Bronchial epithelial cell (primary cell): Measurements from ENCODE around the gene JAKMIP1. TPM values are rescaled to one million over a fixed set of nuclear protein-coding genes. Genes with fewer than 3 reads are reported as not detected.

Experiments
- DNase-seq: peaks from one replicate; pipeline ENCODE4 v3.0.0-alpha.2; 2010; ENCODE audit warnings: low read depth
- FAIRE-seq: peaks from 2 replicates; lab custom pipeline; 2011; peaks lifted over from hg19 to GRCh38; lab: Jason Lieb, UNC
- H3K27me3 ChIP-seq: 2 replicates; pipeline ENCODE4 v1.5.1; 2011; ENCODE audit warnings: low read length; ENCODE audit not compliant: control insufficient read depth, insufficient read depth
- H3K36me3 ChIP-seq: 2 replicates; pipeline ENCODE4 v1.5.1; 2011; ENCODE audit warnings: low read length; ENCODE audit not compliant: control insufficient read depth, insufficient read depth
- H3K4me3 ChIP-seq: 2 replicates; pipeline ENCODE4 v1.5.1; 2011; ENCODE audit warnings: mild to moderate bottlenecking, low read depth, low read length, control low read depth
- total RNA-seq: library from RNA; depleted of rRNA; stranded (reverse); fragments of >200 nt; gene quantifications from 2 replicates; pipeline ENCODE4 v1.2.1, GENCODE V29; 2014
- TF ChIP-seq, protein P1 (sequence below): IDR thresholded peaks from 2 replicates; pipeline ENCODE4 v1.5.1; 2011; ENCODE audit warnings: mild to moderate bottlenecking, moderate library complexity, low read length, control low read depth, inconsistent platforms; ENCODE audit not compliant: insufficient read depth, severe bottlenecking

JAKMIP1 gene
- total RNA-seq, 1 donor from 2014 or later: not detected

DNA sequence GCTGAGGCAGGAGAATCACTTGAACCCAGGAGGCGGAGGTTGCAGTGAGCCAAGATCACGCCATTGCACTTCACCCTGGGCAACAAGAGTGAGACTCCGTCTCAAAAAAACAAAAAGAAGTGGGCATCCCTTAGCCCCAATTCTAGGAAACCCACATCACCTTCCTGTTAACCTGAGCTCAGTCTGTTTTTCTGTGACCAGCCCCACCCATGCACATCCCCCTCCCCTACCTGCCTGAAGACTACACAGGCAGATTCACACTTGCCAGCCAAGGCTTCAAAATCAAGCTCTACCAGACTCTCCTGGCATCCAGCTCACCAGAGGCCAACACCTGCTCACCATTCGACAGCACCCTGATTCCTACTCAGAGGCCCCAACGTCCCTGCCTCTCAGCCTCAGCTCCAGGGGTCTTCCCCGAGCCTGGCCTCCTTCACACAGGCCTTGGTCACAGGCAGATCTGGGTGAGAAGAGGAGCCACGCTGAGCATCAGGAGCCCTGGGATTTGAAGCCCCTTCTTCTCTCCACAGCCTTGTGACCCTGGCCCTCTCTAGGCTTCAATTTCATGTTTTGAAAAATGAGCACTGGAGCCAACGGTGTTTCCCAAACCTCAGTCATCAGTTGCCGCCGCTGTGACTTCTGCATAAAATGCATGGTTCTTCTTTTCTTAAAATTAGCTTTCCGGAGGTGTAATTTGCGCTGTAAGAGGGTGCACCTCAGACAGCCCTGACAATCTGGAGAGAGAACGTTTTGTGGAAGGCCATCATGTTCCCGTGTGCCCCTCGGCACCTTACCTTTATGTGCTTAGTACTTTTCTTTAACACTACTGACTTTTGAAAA, 47.3 kb downstream of the JAKMIP1 start:
- DNase-seq (no peak), FAIRE-seq (no peak)
- Histone ChIP-seq H3K27me3 (no peaks in the 10 kb centered on the region), H3K36me3 (no peaks in the 10 kb centered on the region), H3K4me3 (no peak overlapping the region)
- TF ChIP-seq, protein P1, sequence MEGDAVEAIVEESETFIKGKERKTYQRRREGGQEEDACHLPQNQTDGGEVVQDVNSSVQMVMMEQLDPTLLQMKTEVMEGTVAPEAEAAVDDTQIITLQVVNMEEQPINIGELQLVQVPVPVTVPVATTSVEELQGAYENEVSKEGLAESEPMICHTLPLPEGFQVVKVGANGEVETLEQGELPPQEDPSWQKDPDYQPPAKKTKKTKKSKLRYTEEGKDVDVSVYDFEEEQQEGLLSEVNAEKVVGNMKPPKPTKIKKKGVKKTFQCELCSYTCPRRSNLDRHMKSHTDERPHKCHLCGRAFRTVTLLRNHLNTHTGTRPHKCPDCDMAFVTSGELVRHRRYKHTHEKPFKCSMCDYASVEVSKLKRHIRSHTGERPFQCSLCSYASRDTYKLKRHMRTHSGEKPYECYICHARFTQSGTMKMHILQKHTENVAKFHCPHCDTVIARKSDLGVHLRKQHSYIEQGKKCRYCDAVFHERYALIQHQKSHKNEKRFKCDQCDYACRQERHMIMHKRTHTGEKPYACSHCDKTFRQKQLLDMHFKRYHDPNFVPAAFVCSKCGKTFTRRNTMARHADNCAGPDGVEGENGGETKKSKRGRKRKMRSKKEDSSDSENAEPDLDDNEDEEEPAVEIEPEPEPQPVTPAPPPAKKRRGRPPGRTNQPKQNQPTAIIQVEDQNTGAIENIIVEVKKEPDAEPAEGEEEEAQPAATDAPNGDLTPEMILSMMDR: no peak

DNA sequence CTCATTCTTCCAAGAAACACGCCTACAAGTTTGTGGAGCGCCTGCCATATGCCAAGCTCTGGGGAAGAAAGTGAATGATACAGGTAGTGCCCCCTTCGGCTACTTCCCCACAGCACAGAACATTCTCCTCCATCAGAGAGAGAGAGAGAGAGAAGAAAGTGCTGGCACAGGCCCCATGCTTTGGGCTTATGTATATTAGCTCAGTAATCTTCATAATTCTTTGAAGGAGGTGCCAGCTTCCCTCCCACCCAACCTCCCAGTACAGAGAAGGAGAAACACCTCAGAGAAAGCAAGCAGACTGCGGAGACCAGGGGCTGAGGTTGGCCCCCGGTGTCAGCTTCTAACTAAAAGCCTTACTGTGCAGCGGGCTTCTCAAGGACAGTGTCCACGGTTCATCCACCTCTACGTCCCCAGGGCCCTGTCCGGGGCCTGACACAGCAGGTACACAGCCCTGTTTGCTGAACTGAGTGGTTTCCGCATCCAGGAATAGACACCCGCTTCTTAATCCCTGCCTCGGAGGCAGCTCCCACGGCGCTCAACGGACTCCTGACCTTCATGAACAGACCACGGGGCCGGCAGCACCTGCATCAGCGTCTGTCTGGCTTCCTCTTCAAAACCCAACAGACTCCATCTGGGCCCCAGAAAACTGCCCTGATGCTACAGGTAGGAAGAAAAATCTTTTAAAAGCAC, 50.2 kb downstream of the JAKMIP1 start:
- H3K36me3 ChIP-seq: no peaks in the 10 kb centered on the region
- TF ChIP-seq, protein P1: no peak
- H3K4me3 ChIP-seq: no peak overlapping the region
- H3K27me3 ChIP-seq: no peaks in the 10 kb centered on the region
- no peak for DNase-seq
- no peak for FAIRE-seq

DNA sequence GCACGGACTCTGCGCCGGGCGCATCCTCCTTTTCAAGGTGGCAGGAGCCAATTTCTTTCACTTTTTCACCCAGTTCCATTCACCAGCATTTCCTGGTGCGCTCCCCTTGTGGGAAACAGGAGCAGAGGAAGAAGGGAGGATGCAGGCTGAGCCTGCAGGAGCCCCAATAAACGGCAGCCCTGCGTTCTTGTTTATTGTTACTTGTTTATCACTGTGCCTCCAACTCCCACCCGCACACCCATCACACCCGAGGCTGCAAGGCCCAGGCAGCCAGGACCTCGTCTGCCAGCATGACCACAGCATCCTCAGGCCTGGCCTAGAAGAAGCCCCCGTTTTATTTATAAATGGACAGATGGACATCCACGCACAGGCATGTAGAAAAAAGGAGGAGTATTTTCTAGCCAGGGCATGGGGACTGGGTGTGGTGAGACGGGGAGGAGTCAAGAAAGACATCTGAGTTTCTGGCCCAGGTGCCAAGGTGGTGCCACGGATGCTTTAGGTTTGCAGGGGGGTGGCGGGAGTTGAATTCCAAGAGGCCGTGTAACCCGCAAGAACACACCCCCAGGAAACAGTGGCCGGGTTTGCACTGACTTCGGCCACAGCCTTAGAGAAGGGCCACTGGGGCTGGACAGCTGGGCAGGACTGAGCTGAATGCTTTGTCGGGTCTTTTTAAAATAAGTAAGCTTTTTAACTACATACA, 51.7 kb downstream of the JAKMIP1 start:
- FAIRE-seq (no peak), DNase-seq (no peak)
- H3K4me3 ChIP-seq: no peak overlapping the region
- TF ChIP-seq, protein P1: no peak
- no peaks in the 10 kb centered on the region for H3K27me3 ChIP-seq
- H3K36me3 ChIP-seq: no peaks in the 10 kb centered on the region

DNA sequence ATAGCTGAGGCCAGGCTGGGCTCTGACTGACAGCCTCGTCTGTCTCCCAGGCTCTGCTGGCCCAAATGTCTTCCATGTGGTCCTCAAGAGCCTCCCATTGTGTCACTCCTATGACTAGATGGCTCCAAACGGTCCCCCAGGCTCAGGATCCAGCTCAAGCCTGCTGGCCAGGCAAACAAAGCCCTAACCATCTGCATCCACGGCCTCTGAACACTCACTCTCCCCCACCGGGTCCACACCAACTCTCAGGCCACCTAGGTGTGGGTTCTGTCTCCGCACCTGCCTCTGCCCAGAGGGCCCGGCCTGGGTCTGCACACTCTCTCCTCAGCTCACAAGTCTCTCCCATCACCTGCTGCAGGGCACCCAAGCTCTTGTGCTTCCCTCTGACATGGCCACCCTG, 52.9 kb downstream of the JAKMIP1 start:
- Histone ChIP-seq H3K36me3 (no peaks in the 10 kb centered on the region), H3K27me3 (no peaks in the 10 kb centered on the region), H3K4me3 (no peak overlapping the region)
- FAIRE-seq: no peak
- TF ChIP-seq, protein P1: no peak
- no peak for DNase-seq

DNA sequence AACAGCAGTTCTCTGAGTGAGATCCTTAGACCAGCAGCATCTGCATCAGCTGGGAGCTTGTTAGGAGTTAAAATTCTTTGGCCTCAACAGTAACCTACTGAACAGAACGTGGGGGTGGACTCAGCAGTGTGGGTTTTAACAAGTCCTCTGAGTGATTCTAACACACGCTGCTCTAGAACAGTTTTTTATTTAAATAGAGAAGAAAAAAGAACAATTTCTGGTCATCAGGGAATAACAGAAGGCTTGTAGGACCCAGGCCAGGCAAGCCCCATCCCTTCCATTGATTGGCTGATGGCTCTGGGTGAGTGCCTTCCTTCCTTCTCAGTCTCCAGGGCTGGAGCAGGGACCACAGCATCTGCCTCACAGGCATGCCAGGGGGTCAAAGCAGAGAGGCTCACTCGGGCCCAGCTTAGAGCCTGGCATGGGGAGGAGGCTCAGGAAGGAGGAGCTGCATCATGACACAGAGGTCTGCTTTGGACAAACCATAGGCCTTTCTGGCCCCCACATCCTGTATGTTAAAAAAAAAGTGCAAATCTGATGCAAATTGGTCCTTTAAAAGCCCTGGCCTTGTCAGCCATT, 56.7 kb downstream of the JAKMIP1 start:
- Histone ChIP-seq H3K4me3 (no peak overlapping the region), H3K27me3 (no peaks in the 10 kb centered on the region), H3K36me3 (no peaks in the 10 kb centered on the region)
- TF ChIP-seq, protein P1: no peak
- no peak for DNase-seq
- no peak for FAIRE-seq
